Caco-2 (cell line): ENCODE measurements around the gene FAM81A. TPM values are rescaled to one million over a fixed set of nuclear protein-coding genes. Genes with fewer than 3 reads are reported as not detected.

Source experiments
- BruUV-seq: library from RNA; stranded (reverse); fragments of 400-500 nt; replicated peaks from 2 replicates; lab custom pipeline; 2021; lab: Mats Ljungman, UMichigan
- CTCF ChIA-PET: fragments of 300-600 bp; sonication (Branson Sonifier 250); formaldehyde crosslinking; loops from one replicate; lab custom pipeline; 2022; ENCODE audit warnings: antibody characterized with exemption; lab: Charles Lee
- POLR2A ChIA-PET: fragments of 300-600 bp; sonication (Branson Sonifier 250); formaldehyde crosslinking; loops from one replicate; lab custom pipeline; 2022; ENCODE audit warnings: antibody characterized with exemption; lab: Charles Lee
- DNase-seq, 2 experiments: peaks; one replicate each; pipeline versions ENCODE4 v3.0.0 to v3.0.0-alpha.2; 2020 to 2022
- H3K27me3 ChIP-seq: replicated peaks from 2 replicates; pipeline ENCODE4 v1.6.0; 2011; ENCODE audit warnings: low read length; ENCODE audit not compliant: control insufficient read depth, insufficient read depth
- H3K36me3 ChIP-seq: 2 replicates; pipeline ENCODE4 v1.5.1; 2011; ENCODE audit warnings: low read length; ENCODE audit not compliant: control insufficient read depth, insufficient read depth
- H3K4me1 ChIP-seq: fragments of 250-450 bp; sonication (Bioruptor Pico); 2 replicates; pipeline ENCODE4 v1.5.1; 2020; ENCODE audit warnings: mild to moderate bottlenecking
- H3K4me3 ChIP-seq: 2 replicates; pipeline ENCODE4 v1.5.1; 2011; ENCODE audit warnings: low read depth, mild to moderate bottlenecking, control low read depth, low read length
- H3K9me3 ChIP-seq: fragments of 250-450 bp; sonication (Bioruptor Pico); 2 replicates; pipeline ENCODE4 v1.5.1; 2020; ENCODE audit warnings: mild to moderate bottlenecking, moderate library complexity
- H3K27ac Mint-ChIP-seq: one replicate; pipeline ENCODE4 v1.8.0; 2022; ENCODE audit warnings: mixed read lengths; ENCODE audit not compliant: unreplicated experiment
- H3K27me3 Mint-ChIP-seq: one replicate; pipeline ENCODE4 v1.8.0; 2022; ENCODE audit warnings: mixed read lengths; ENCODE audit not compliant: insufficient read depth, unreplicated experiment
- H3K36me3 Mint-ChIP-seq: one replicate; pipeline ENCODE4 v1.8.0; 2022; ENCODE audit warnings: mild to moderate bottlenecking, mixed read lengths; ENCODE audit not compliant: insufficient read depth, unreplicated experiment
- H3K4me1 Mint-ChIP-seq: one replicate; pipeline ENCODE4 v1.8.0; 2022; ENCODE audit warnings: low read depth, mixed read lengths; ENCODE audit not compliant: unreplicated experiment
- H3K4me3 Mint-ChIP-seq: one replicate; pipeline ENCODE4 v1.8.0; 2022; ENCODE audit warnings: mild to moderate bottlenecking, moderate library complexity, mixed read lengths; ENCODE audit not compliant: unreplicated experiment
- H3K9me3 Mint-ChIP-seq: one replicate; pipeline ENCODE4 v1.8.0; 2022; ENCODE audit warnings: mixed read lengths; ENCODE audit not compliant: unreplicated experiment
- CTCF ChIP-seq, 2 experiments: fragments of 200-600 bp in 1 of 2; IDR thresholded peaks; 1 replicate in 1 of 2; 2 replicates in 1 of 2; pipeline versions ENCODE4 v1.5.1 to v1.8.0; 2011 to 2022; ENCODE audit warnings: antibody characterized with exemption in 1 of 2, control low read depth in 1 of 2, inconsistent platforms in 1 of 2, low read depth in 1 of 2, low read length in 1 of 2, mild to moderate bottlenecking in 1 of 2, moderate library complexity in 1 of 2; ENCODE audit not compliant: insufficient read depth in 1 of 2, severe bottlenecking in 1 of 2, unreplicated experiment in 1 of 2
- intact Hi-C: fragments of 100-400 bp; cut with micrococcal nuclease; formaldehyde crosslinking; loops from one replicate; pipeline ENCODE4 v1.10.0; 2022; ENCODE audit not compliant: unreplicated experiment
- total RNA-seq: library from RNA; stranded (reverse); gene quantifications from 2 replicates; pipeline ENCODE4 v1.2.3, GENCODE V29; 2022

The FAM81A gene
- total RNA-seq, 1 experiment from 2014 or later, result 6.8 TPM

GRCh38 chr15:59567324-59567723, 129.3 kb downstream of the FAM81A start:
- H3K4me3 ChIP-seq, result no peak overlapping the region
- no peaks in the 10 kb centered on the region for H3K27me3 Mint-ChIP-seq
- no peak for DNase-seq
- no TSS peak for BruUV-seq
- H3K36me3 Mint-ChIP-seq, result no peaks in the 10 kb centered on the region
- no peak overlapping the region for H3K27ac Mint-ChIP-seq
- no peaks in the 10 kb centered on the region for H3K27me3 ChIP-seq
- POLR2A ChIA-PET, result no interaction called here
- peaks cover 11% of the 10 kb centered on the region; the same call in 1 of the 2 replicates for H3K9me3 ChIP-seq
- intact Hi-C loops, result no loop called here
- peaks cover 14% of the 10 kb centered on the region for H3K4me1 Mint-ChIP-seq
- no peak for TF ChIP-seq CTCF (IDR thresholded peaks at IDR 0.05; ENCODE audit: insufficient read depth in 1 of 2, low read depth in 1 of 2, low read length in 1 of 2, severe bottlenecking in 1 of 2, unreplicated experiment in 1 of 2)
- H3K4me3 Mint-ChIP-seq, result no peak overlapping the region
- H3K4me1 ChIP-seq, result peaks cover 5% of the 10 kb centered on the region
- H3K36me3 ChIP-seq, result no peaks in the 10 kb centered on the region
- CTCF ChIA-PET, result no interaction called here
- H3K9me3 Mint-ChIP-seq, result no peaks in the 10 kb centered on the region

GRCh38 chr15:59569477-59569876, 131.5 kb downstream of the FAM81A start:
- DNase-seq, result no peak
- POLR2A ChIA-PET, result interaction anchor here (0.6 kb wide), 1 partner anchor 620 kb away, joined by 3 read pairs; no protein-coding TSS in a partner anchor
- no peaks in the 10 kb centered on the region for H3K9me3 Mint-ChIP-seq
- no peak overlapping the region for H3K4me3 ChIP-seq
- H3K4me3 Mint-ChIP-seq, result no peak overlapping the region
- peaks cover 5% of the 10 kb centered on the region for H3K4me1 ChIP-seq
- no peaks in the 10 kb centered on the region for H3K36me3 ChIP-seq
- H3K27me3 Mint-ChIP-seq, result no peaks in the 10 kb centered on the region
- intact Hi-C loops, result no loop called here
- no peaks in the 10 kb centered on the region for H3K36me3 Mint-ChIP-seq
- CTCF ChIA-PET, result no interaction called here
- peaks cover 11% of the 10 kb centered on the region; the same call in 1 of the 2 replicates for H3K9me3 ChIP-seq
- H3K27me3 ChIP-seq, result no peaks in the 10 kb centered on the region
- no TSS peak for BruUV-seq
- H3K27ac Mint-ChIP-seq, result no peak overlapping the region
- H3K4me1 Mint-ChIP-seq, result peaks cover 14% of the 10 kb centered on the region
- TF ChIP-seq CTCF (IDR thresholded peaks at IDR 0.05; ENCODE audit: insufficient read depth in 1 of 2, low read depth in 1 of 2, low read length in 1 of 2, severe bottlenecking in 1 of 2, unreplicated experiment in 1 of 2), result no peak

- no TSS peak for BruUV-seq
- intact Hi-C loops, result loop anchor here (1.0 kb wide), 1 partner anchor 16 kb away; no protein-coding TSS in a partner anchor
- POLR2A ChIA-PET, result no interaction called here
Measured at GRCh38 chr15:59570315-59570714, 132.3 kb downstream of the FAM81A start.

More at GRCh38 chr15:59570315-59570714, 132.3 kb downstream of the FAM81A start:
- Mint-ChIP-seq H3K27me3 (no peaks in the 10 kb centered on the region), H3K4me3 (no peak overlapping the region), H3K4me1 (peaks cover 14% of the 10 kb centered on the region), H3K9me3 (no peaks in the 10 kb centered on the region), H3K36me3 (no peaks in the 10 kb centered on the region), H3K27ac (peak overlapping the region; percentile 9)
- Histone ChIP-seq H3K27me3 (no peaks in the 10 kb centered on the region), H3K36me3 (no peaks in the 10 kb centered on the region), H3K9me3 (peaks cover 5% of the 10 kb centered on the region; the same call in 1 of the 2 replicates), H3K4me3 (no peak overlapping the region), H3K4me1 (peaks cover 5% of the 10 kb centered on the region)
- no peak for TF ChIP-seq CTCF (IDR thresholded peaks at IDR 0.05; ENCODE audit: insufficient read depth in 1 of 2, low read depth in 1 of 2, low read length in 1 of 2, severe bottlenecking in 1 of 2, unreplicated experiment in 1 of 2)
- peak in 1 of 2 experiments; percentile 7 for DNase-seq
- CTCF ChIA-PET, result no interaction called here
